NCI-H748 treated with DMSO at 0.1 percent for 48 hours (cell line): ENCODE data around the gene ZNF74.
"Not testable (repeated sequence)": the region's sequence is repeated elsewhere in the genome, so short reads cannot be mapped to it uniquely, and the experiment has no call there.

Source experiments
- DNase-seq: peaks from one replicate; lab custom pipeline; 2025; lab: John Stamatoyannopoulos, UW

ZNF74 gene

GRCh38 chr22:20376281-20376680 is 17.7 kb upstream of the ZNF74 start:
- DNase-seq = not testable (repeated sequence)

GRCh38 chr22:20376983-20377382 is 17.0 kb upstream of the ZNF74 start:
- DNase-seq = not testable (repeated sequence)

GRCh38 chr22:20378110-20378509 is 15.8 kb upstream of the ZNF74 start:
- no peak for DNase-seq

GRCh38 chr22:20378684-20379083 is 15.3 kb upstream of the ZNF74 start:
- not testable (repeated sequence) for DNase-seq

GRCh38 chr22:20380486-20380885 is 13.5 kb upstream of the ZNF74 start:
- no peak for DNase-seq

- no peak for DNase-seq
Observed at GRCh38 chr22:20383538-20383937, 10.4 kb upstream of the ZNF74 start.

- DNase-seq = no peak
Observed at GRCh38 chr22:20384171-20384570, 9.8 kb upstream of the ZNF74 start.

- no peak for DNase-seq
Observed at GRCh38 chr22:20384865-20385264, 9.1 kb upstream of the ZNF74 start.

- no peak for DNase-seq
Observed at GRCh38 chr22:20386336-20386735, 7.6 kb upstream of the ZNF74 start.

GRCh38 chr22:20386972-20387371 is 7.0 kb upstream of the ZNF74 start:
- no peak for DNase-seq

- no peak for DNase-seq
Observed at GRCh38 chr22:20388200-20388599, 5.8 kb upstream of the ZNF74 start.

- no peak for DNase-seq
Observed at GRCh38 chr22:20389288-20389687, 4.7 kb upstream of the ZNF74 start.

- no peak for DNase-seq
Observed at GRCh38 chr22:20390394-20390907, 3.5 kb upstream of the ZNF74 start.

- DNase-seq = no peak
Observed at GRCh38 chr22:20391222-20391621, 2.7 kb upstream of the ZNF74 start.

GRCh38 chr22:20392365-20392881 is 1.5 kb upstream of the ZNF74 start:
- DNase-seq = not testable (repeated sequence)

- DNase-seq = no peak
Observed at GRCh38 chr22:20392983-20393704, 807 bp upstream of the ZNF74 start.

- no peak for DNase-seq
Observed at GRCh38 chr22:20395181-20395906, 1.4 kb downstream of the ZNF74 start.

GRCh38 chr22:20395907-20396287 is 1.9 kb downstream of the ZNF74 start:
- DNase-seq = no peak

- DNase-seq = no peak
Observed at GRCh38 chr22:20396639-20397038, 2.7 kb downstream of the ZNF74 start.

GRCh38 chr22:20397498-20397897 is 3.5 kb downstream of the ZNF74 start:
- DNase-seq = no peak

GRCh38 chr22:20398420-20398819 is 4.5 kb downstream of the ZNF74 start:
- DNase-seq = no peak

GRCh38 chr22:20399866-20400605 is 6.1 kb downstream of the ZNF74 start:
- no peak for DNase-seq
